GM12875 (cell line): Measurements from ENCODE around the gene SLC26A4.
A peak's percentile ranks its signal among the peaks of the same experiment; 100 is the strongest.

Source experiments
- H3K4me3 ChIP-seq: one replicate; pipeline ENCODE4 v1.5.1; 2011; ENCODE audit warnings: low read depth, low read length, control low read depth
- TF ChIP-seq, protein P1 (sequence below): IDR thresholded peaks from 2 replicates; pipeline ENCODE4 v1.5.1; 2011; ENCODE audit warnings: low read depth, mild to moderate bottlenecking, control low read depth, inconsistent platforms, low read length, moderate library complexity, borderline replicate concordance; ENCODE audit not compliant: insufficient read depth

SLC26A4 gene

DNA sequence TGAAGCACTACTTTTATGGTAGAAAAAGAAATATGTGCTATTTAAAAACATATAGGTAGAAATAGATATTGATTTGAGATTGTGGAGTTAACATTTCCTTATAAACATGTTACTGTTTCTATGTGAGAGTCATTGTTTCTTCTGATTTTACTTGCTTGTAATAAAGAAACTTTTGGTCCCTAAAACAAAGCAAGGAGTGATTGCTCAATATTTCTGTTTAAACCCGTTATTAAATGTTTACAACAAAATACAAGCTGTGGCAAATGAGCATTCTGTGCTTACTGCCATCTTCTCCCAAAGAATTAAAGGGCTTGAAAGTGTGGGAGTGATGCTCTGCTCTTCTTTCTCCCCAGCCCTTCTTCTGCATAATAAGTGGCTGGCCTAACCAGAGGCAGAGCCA is 60.7 kb downstream of the SLC26A4 start:
- TF ChIP-seq, protein P1, sequence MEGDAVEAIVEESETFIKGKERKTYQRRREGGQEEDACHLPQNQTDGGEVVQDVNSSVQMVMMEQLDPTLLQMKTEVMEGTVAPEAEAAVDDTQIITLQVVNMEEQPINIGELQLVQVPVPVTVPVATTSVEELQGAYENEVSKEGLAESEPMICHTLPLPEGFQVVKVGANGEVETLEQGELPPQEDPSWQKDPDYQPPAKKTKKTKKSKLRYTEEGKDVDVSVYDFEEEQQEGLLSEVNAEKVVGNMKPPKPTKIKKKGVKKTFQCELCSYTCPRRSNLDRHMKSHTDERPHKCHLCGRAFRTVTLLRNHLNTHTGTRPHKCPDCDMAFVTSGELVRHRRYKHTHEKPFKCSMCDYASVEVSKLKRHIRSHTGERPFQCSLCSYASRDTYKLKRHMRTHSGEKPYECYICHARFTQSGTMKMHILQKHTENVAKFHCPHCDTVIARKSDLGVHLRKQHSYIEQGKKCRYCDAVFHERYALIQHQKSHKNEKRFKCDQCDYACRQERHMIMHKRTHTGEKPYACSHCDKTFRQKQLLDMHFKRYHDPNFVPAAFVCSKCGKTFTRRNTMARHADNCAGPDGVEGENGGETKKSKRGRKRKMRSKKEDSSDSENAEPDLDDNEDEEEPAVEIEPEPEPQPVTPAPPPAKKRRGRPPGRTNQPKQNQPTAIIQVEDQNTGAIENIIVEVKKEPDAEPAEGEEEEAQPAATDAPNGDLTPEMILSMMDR, result no peak
- H3K4me3 ChIP-seq, result no peak overlapping the region

DNA sequence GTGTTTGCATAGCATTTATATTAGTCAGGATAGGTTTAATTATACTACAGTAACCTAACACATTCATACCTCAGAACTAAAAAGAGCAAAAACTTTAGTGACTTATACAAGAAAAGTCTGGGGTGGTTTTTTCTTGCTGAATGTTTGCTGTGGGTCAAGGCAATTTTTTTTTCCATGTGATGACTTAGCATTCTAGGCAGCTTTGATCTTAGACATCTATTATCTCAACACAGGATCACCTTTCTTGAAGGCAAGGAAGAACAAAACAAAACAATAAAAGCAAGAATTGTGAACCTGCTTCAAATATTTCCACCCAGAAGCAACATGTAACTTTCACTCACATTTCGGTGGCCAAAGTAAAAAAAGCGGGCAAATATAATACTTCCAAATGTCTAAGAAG is 62.6 kb downstream of the SLC26A4 start:
- TF ChIP-seq, protein P1, result no peak
- no peak overlapping the region for H3K4me3 ChIP-seq

DNA sequence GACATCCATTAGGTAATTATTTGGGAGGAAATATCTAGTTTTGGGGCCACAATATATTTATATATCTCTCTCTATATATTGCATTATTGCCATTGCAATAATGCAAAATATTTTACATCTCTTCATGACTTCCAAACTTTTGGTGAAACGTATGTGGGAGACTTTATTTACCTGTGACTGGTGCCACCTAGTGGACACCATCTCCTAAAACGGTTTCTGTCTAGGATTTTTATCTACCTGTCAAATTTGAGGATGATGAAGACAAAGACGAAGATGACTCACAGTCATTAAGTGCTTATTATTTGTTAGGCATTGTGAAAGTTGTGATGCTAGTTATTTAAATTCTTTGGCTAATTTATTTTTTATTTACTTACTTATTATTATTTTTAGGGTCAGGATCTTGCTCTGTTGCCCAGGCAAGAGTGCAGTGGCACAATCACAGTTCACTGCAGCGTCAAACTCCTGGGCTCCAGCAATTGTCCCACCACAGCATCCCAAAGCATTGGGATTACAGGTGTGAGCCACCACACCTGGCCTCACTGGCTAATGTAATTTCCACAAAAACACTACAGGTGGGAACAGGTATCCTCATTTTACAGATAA is 64.6 kb downstream of the SLC26A4 start:
- H3K4me3 ChIP-seq, result no peak overlapping the region
- TF ChIP-seq, protein P1, result 0 out of 2 replicates have a peak, but pooled peaks have one; percentile 22

DNA sequence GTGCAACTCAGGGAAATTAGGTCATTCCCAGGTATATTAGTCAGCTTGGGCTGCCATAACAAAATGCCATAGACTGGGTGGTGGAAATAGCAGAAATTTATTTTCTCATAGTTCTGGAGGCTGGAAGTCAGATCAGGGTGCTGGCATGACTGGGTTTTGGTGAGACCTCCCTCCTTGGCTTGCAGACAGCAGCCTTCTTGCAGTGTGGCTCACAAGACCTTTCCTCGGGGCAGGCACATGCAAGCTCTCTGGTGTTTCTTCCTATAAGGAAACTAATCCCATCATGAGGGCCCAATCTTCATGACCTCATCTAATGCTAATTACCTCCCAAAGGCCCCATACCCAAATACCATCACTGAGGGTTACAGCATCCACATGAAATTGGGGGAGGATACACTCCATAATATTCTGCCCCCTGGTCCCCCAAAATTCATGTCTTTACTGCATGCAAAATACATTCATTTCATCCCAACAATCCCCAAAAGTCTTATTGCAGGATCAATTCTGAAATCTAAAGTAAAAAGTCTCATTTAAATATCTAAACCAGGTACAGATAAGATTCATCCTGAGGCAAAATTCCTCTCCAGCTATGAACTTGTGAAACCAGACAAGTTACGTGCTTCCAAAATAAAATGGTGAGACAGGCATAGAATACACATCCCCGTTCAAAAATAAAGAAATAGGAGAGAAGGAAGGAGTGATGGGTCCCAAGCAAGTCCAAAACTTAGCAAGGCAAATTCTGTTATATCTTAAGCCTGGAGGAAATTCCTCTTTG is 65.9 kb downstream of the SLC26A4 start:
- TF ChIP-seq, protein P1, result no peak

DNA sequence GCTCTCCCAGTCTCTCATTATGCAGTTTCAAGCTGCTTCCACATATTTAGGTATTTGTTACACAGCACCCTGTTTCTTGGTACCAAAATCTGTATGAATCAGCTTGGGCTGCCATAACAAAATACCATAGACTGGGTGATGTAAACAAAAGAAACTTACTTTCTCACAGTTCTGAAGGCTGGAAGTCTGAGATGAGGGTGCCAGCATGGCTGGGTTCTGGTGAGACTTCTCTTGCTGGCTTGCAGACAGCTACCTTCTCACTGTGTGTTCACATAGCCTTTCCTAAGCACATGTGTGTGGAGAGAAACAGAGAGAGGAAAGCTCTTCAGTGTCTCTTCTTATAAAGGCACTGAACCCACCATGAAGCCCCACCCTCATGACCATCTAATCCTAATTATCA is 67.6 kb downstream of the SLC26A4 start:
- H3K4me3 ChIP-seq, result no peak overlapping the region
- TF ChIP-seq, protein P1, result no peak

More for the DNA sequence above, 65.9 kb downstream of the SLC26A4 start:
- no peak overlapping the region for H3K4me3 ChIP-seq

DNA sequence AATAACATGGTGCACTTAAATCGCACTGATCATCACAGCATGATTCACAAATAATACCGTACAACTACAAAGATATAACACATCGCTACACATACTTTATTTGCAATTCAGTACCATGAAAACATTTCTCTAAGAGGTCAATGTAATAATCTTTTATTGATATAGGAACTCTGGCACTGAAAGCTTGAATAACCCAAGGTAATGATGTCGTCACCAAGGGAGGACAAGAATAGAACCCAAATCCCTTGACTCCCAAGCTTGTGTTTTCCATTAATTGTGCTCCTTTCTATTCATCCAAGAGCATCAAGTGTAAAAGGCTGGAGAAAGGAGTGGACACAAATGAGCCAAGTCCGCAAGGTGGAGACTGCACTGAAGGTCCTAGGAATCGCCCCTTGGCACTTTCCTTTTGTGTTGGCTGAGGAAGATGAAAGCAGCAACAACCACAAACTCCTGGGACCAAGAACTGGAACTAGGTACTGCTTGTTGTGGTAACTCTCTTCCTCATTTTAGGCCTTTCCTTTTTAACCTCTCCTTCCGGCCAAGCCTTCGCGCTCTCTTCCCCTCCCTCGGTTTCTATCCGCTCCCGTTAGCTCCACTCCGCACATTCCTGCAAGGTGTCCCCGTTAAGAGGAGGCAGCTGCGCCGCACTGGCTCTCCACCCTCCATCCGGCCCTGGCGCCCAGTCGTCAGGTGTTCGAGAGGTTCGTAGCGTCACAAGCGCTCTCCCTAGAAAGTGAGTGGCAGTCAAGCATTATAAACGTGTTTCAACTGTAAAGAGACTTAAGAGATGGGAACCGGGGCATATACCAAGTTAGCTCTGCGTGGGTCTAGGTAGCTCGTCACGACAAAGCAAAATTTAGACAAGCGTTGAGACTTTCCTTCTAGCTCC is 82.3 kb downstream of the SLC26A4 start:
- H3K4me3 ChIP-seq, result peak overlapping the region; percentile 64

More for the DNA sequence above, 82.3 kb downstream of the SLC26A4 start:
- TF ChIP-seq, protein P1, result no peak
